NCI-H128 (cell line): ENCODE measurements around the gene IER2.
"Not testable (repeated sequence)": the region's sequence is repeated elsewhere in the genome, so short reads cannot be mapped to it uniquely, and the experiment has no call there.

Experiments
- DNase-seq: peaks from one replicate; lab custom pipeline; 2025; ENCODE audit not compliant: unreplicated experiment; lab: John Stamatoyannopoulos, UW

The IER2 gene

GRCh38 chr19:13190781-13191540, 40.8 kb downstream of the IER2 start:
- DNase-seq, result no peak

- DNase-seq, result no peak
Measured at GRCh38 chr19:13195678-13196077, 45.5 kb downstream of the IER2 start.

GRCh38 chr19:13198634-13199033, 48.4 kb downstream of the IER2 start:
- no peak for DNase-seq

GRCh38 chr19:13202112-13202511, 51.9 kb downstream of the IER2 start:
- not testable (repeated sequence) for DNase-seq
